Measurements from ENCODE around the gene PDGFA.

PDGFA gene

DNA sequence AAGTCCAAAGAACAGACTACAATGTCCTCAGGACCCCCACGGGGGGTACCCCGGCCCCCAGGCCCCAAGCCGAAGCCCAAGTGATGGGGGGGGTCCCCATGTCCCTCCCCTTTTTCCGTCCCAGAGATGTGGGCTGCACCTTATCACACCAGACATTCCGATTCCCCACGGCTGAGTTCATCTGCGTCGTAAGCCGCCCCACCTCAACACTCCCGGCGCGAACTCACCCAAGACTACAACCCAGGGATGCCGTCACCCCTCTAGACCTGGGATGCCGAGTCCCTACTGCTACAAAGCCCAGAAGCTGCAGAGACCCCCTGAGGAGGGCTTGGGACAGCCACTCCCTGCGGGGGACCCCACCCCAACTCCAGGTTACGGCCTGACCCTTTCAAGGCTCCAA lies 14.5 kb downstream of the PDGFA start:
- in situ Hi-C loops (cut with HindIII; ENCODE audit: low sequenced_read_pairs) = no loop called here

DNA sequence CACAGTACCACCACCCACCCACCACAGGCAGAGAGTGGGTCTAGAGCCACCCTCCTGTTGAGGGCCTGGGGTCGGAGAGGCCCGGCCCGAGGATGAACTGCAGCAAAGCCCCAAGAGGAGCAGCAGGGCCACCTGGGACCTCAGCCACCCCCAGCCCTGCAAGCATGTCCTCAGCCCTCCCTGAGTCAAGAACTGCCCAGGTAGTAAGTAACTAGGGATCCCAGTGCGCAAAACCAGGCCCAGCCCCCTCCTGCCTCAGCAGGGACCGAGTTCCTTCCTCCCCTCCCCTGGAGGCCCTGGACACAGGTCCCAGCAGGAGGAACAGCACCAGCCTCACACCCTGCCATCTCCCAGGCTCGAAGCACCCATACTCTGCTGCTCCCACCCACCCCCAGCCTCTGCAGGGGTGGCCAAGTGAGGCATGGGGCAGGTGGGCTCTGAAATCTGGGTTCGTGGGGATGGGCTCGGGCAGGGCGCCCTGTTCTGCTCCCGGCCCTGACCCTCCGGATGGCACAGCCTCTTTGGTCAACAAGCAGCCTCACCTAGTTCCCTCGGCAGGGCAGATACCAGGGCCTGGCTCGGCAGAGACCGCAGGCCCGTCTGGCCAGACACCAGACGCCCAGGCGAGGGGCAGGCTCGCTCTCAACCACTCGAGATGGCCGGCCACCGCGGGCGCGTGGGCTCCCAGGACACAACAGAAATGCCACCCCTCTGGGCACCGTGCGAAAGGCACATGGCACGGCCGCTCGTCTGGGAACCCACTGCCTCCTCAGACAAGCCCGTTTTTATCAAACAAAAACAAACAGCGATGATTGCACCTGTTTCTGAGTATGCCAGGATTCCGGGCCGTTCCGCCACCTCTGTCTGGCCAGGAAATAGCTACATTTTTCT lies 15.2 kb downstream of the PDGFA start:
- in situ Hi-C loops (cut with HindIII; ENCODE audit: low sequenced_read_pairs) = no loop called here

DNA sequence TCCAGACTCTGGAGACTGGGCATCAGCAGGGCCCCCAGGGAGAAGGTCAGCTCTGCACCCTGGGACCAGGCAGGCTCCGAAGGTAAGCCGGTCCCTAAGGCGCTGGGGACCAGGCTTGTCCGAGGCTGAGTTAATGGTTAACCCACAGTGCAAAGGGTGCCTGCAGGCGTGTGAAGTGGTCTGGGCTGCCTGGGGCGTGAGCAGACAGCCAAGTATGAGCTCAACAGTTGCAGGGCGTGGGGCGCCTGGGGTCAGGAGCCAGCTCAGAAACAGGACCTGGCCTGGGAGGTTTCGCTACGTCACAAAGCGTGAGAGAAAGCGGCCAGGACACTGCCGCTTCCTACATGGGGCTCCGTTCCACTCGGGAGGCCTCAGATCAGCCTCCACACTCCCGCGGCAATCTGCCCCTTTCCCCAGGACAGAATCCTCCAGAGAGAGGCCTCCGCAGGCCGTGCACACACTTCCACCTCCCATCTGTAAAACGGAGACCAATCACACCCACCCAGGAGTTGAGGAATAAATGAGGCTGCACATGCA lies 16.0 kb downstream of the PDGFA start:
- in situ Hi-C loops (cut with HindIII; ENCODE audit: low sequenced_read_pairs) = no loop called here

DNA sequence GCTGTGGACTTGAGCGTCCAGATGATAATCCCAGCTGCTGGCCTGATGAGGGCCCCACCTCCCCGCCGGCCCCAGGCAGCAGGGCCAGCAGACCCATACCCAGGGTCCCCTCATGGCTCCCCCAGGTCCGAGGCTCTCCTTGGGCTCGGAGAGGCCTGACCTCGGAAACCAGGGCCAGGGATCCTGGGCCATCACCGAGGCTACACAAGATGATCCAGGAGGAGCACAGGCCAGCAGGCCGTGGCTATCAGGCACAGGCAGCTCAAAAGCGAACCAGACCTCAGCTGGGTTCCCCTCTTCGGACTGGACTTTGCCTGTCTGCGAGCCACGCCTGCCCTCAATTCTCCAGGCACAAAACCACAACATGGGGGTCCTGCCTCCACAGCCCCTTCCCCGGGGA lies 17.4 kb downstream of the PDGFA start:
- in situ Hi-C loops (cut with HindIII; ENCODE audit: low sequenced_read_pairs) = no loop called here

DNA sequence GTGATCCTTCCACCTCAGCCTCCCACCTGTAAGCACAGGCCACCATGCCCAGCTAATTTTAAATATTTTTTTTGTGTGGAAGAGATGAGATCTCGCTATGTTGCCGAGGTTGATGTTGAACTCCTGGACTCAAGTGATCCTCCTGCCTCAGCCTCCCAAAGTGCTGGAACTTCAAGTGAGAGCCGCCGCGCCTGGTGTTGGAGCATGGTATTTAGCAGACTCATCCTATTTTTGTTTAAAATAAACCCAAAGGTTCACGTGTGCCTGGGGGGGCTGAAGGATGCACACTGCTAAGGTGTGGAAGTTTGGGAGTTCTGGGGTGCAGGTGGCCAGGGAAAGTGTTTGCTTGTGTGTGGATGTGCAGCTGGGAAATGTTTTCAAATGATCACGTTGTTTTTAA lies 18.1 kb downstream of the PDGFA start:
- in situ Hi-C loops (cut with HindIII; ENCODE audit: low sequenced_read_pairs) = no loop called here

DNA sequence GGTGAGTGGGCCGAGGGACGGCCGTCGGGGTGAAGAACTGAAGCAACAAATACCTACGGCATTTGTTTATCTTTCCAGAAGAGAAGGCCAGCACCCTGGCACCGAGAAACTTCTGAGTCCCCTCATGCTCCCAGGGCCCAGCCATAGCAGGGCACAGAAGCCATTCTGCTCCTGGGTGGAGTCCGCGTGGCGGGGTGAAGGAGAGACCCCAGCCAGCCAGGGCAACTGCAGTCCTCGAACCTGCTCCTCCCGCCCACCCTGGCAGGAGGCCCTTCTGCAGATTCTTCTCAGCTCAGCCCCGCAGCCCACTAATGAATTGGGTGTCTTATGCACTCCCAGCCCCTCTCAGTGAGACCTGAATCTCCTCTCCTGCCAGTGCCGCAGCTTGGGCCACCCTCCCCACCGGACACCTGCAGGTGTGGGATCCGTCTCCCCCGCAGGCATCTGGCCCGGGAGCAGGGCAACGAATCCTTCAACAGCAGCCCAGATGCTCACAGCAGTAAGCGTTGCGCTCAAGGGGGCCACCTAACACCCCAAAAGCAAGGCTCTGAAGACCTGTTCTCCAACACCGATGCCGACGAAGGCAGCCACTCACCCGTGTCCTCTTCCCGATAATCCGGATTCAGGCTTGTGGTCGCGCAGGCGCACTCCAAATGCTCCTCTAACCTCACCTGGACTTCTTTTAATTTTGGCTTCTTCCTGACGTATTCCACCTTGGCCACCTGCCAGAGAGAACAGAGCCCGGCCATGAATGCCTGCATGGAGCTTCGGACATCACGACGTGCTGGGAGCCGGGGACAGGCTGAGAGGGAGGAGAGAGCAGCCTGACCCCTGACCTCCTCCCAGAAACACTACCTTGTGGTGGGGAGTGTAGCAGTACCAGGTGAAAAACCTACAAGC lies 18.9 kb downstream of the PDGFA start:
- in situ Hi-C loops (cut with HindIII; ENCODE audit: low sequenced_read_pairs) = no loop called here

DNA sequence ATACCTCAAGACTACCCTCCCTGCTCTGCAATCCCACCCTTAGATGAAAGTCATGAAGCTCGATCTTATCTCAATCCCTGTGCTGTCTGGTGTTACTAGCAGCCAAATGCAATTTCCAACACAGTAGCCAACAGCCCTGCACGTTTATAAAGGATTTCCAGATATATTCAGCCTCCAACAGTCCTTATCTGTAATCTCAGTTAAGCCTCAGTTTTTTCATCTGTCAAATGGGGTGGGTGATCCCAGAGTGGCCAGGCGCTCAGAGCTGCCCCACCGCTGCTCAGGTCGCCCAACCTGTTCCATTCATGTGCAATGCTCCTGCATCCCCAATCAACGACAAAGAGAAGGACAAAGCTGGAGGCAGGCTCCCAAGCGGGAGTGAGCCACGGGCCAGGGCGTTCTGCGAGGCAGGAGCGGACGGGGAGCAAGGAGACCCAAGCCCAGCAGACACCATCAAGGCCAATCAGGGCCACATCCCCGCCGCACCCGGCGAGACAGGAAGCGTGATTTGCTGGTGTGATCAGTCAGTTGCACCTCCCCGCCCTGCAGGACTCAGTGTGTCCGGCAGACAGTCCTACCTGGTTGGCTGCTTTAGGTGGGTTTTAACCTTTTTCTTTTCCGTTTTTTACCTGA lies 19.7 kb downstream of the PDGFA start:
- in situ Hi-C loops (cut with HindIII; ENCODE audit: low sequenced_read_pairs) = no loop called here

DNA sequence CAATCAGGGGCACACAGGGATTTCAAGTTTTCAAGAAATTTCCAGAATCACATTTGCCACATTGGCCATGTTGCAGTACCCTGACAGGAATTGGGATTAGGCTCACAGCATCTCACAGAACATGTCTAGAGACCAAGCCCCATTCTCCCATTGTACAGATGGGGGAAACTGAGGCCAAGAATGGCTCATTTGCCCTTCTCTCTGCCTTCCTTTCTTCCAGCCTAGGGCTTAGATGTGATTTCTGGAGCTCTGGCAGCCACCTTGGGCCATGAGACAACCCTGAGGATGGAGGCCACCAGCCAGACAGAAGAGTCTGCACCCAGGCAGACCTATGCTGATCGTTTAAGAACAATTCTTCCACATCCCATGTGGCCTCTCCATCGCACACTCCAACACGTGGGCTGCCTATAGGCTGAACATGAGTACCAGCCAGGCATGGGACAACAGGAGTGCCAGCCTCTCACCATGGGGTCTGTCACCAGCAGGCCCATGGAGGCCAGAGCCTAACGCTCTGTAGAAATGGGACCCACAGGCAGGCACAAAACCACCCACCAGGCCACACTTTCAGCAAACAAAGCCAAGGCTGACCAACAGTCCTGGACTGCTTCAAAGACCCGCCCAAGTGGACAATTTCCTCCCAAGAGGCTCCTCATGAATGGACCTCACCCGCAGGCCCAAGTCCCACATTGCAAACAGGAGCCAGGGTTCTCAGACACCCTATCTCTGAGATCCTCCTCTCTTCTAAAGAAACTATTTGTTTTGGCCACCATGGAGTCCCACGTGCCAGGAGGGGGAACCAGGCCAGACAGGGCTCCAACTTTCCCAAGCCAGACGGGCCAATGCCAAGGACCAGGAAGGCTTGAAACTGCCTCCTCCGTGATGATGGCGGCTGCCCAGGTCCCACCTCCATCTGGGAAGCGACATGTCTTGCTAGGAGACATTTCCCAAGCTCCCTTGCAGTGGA lies 20.7 kb downstream of the PDGFA start:
- in situ Hi-C loops (cut with HindIII; ENCODE audit: low sequenced_read_pairs) = no loop called here

DNA sequence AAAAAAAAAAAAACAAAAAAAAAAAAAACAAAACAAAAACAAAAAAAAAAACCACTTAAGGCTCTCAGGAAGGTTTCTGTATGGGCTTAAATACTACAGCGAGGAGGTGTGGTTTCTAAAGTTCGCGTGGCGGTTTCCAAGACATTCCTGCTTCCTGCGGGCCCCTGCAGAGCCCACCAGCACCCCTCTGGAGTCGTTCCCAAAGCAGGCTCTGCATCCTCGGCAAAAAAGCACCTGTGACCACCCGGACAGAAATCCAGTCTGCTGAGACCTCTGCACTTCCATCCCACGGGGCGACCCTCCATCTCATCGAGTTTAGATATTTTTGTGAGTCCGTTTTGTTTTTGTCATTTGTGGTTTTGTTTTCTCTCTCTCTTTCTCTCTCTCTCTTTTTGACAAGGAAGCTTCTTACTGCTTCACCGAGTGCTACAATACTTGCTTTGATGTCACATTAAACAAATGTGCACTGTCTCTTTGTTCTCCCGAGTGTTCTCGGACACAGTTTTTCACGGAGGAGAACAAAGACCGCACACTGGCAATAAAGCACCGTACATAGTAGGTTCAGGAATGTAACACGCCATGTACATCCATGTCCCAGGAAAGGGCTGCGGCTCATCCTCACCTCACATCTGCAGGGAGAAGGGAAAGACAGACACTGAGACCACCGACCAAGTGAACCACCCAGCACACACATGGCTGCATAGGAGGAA lies 21.5 kb downstream of the PDGFA start:
- in situ Hi-C loops (cut with HindIII; ENCODE audit: low sequenced_read_pairs) = no loop called here

DNA sequence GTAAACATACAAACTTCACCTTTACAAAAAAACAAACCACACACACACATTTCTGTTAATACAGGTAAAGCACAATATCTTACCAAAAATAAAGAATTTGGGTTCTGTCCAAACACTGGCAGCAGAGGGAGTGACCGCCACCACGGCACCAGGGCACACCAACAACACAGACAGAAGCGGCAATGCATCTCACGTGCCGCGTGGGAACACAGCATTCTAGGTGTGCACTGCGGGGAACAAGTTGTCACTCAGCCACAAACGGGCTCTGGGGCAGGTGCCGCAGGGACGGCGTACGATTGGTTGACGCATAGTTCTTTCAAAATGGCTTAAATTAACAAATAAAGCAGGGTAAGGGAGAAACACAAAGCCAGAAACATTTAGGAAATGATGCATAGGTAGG lies 22.3 kb downstream of the PDGFA start:
- in situ Hi-C loops (cut with HindIII; ENCODE audit: low sequenced_read_pairs) = no loop called here

DNA sequence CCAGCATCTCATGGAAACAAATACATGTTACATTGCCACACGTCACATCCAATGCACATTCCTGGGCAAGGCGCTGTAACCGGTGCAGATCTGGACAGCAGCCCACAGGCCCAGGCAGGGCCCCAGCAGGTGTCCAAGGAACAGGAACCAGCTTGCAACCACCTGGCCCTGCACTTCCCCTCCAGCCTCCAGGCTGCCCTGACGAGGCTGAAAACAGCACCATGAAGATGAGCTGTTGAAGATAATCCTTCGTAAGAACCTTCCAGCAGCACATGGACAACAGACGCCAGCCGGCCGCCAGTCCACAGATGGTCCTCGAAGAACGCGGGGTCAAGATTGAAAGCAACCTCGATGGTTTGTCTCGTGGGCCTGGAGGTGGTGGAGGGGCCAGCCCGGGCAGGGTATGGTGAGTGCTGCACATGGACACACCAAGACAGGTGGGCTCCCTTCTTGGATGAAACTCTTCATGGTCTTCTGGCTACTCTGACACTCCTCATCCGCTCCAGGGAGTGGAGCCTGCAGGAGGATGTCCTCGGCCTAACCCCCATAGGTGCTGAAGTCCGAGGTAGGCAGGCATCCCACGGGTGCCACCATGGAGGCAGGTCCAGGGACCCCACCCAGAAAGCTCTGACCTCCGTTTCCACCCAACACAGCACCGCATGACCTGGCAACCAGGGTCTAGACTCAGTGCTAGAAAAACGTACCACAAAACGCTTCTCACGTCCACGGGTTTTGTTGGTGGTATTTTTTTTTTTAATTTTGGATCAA lies 22.9 kb downstream of the PDGFA start:
- in situ Hi-C loops (cut with HindIII; ENCODE audit: low sequenced_read_pairs) = no loop called here

DNA sequence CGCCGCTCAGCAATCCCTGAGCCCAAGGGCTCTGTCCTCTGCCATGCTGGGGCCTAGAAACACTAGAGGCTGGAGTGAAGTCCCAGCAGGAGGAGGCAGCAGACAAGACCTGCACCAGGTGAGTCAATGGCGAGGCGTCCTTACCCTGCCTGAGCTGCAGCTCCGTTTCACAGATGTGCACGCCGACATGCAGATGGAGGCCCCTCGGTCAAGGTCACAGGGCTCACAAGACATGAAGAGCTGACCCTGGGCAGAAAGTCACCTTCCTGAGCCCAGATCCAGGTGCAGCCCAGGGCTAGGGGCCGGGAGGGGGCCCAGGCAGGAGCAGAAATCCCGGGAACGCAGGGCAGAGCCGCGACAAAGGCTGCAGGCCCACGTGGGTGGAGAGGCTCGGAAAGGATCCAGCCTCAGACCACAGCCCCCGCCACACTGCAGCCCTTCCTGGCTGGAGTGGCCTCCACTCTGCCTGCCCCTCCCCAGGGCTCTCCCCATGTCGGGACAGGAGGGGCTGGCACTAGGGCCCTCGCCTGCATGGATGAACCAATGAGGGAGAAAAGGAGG lies 23.8 kb downstream of the PDGFA start:
- in situ Hi-C loops (cut with HindIII; ENCODE audit: low sequenced_read_pairs) = no loop called here

DNA sequence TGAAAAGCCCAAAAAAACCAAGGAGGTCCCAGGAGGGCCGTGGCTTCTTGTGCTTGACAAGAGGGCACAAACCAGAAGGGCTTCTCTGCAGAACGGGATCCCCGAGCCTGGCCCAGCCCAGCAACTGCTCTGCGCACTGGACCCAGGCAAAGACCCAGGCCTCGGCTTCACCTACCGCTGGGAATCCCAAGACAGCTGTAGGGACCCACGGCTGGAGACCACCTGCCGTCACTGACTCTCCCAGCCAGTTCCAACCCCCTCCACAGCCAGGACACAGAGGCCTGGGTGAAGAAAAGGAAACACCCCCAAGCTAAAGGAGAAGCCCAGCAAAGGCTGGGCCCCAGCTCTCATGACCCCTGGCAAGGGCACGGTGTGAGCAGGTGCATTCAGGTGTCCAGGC lies 24.3 kb downstream of the PDGFA start:
- in situ Hi-C loops (cut with HindIII; ENCODE audit: low sequenced_read_pairs) = no loop called here

DNA sequence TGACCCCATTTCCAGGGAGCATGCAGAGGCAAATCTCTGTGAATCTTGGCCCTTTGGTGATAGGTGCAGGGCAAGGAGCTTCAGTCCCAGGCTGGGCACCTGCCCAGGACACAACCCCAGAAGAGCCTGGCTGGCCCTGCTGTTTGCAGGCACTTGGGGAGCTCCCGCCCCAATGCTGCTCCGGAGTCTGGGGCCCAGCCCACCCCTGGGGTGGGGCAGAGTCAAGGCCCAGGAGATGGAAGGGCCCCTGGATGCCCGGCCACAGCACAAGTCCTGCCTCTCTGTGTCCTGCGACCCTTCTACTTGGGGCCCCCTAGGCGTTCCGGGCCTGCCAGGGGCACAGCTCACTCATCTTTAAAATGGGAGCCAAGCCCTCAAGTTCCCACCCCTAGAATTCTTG lies 24.7 kb downstream of the PDGFA start:
- in situ Hi-C loops (cut with HindIII; ENCODE audit: low sequenced_read_pairs) = no loop called here

DNA sequence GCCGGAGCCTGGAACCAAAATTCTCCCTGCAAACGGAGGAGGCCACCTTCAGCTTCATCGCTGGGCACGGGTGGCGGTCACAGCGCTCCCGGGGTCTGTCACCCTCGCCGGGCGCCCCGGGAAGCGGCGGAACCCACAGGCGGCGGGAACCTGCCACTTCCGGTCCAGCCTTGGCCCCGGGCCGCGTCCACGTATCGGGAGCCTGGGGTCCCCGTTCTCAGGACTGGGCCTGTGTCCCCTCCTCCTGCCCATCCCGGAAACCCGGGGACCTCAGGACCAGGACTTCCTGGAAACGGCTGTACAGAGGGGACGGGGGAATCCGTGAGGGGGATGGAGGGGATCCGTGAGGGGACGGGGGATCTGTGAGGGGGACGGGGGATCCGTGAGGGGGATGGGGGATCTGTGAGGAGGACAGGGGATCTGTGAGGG lies 25.4 kb downstream of the PDGFA start:
- in situ Hi-C loops (cut with HindIII; ENCODE audit: low sequenced_read_pairs) = no loop called here

DNA sequence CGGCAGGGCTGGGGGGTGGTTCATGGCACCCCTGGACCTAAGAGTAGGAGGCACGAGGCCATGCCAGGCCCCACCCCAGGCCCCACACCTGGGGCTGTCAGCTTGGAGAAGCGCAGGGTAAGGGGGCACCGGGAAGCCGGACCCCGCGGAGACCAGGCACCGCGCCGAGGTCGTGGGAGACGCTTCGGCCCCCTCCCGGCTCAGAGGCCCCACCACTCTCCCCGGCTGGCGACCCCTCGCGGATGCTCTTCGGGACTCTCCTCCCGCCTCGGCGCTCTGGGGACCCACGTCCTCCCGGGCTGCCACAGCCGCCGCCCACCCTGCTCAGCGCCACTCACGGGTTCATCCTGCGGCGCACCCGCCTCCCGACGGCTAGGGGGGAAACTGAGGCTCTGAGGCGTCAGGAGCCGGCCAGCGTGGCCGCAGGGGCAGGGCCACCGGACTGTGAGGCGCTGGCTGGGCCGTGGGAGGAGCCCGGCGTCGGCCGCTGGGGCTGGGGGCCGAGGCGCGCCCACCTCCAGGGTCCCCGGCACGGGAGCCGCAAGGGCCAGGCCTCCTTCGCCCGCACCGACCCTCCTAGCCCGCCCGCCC lies 25.9 kb downstream of the PDGFA start:
- in situ Hi-C loops (cut with HindIII; ENCODE audit: low sequenced_read_pairs) = no loop called here

DNA sequence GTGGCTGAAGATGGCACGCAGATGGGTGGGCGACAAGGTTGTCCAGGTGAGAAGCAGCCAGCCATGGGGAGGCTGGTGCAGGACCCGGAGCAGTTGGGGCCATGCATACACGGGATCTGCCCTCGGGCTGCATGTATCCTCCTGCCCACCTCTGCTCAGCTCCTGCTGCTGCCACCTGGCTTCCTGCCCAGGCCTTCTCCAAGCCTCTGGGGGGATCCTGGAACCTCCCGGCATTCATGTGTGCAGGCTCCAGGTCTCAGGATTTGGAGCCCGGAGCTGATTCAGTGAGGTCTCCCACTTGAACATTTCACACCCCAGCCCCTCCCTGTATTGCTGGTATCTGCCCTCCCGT lies 27.0 kb downstream of the PDGFA start:
- in situ Hi-C loops (cut with HindIII; ENCODE audit: low sequenced_read_pairs) = no loop called here

All from DLD1 (cell line).